ENCODE measurements around the gene RAB33B. TPM values are rescaled to one million over a fixed set of nuclear protein-coding genes. Genes with fewer than 3 reads are reported as not detected.

Gene RAB33B
- polyA plus RNA-seq, 3 donors, result 5.8 to 8.1 (median 6.0) TPM

- Mint-ChIP-seq H3K36me3 (peaks cover 14 to 15% of the 10 kb centered on the region in 2 donors), H3K4me3 (no peak overlapping the region), H3K27me3 (ENCODE audit: low read depth in 3 of 3) (peaks cover 0 to 1% (median 0%) of the 10 kb centered on the region in 3 donors), H3K9me3 (peaks cover 0 to 4% (median 0%) of the 10 kb centered on the region in 7 donors), H3K4me1 (peaks cover 29% of the 10 kb centered on the region), H3K27ac (no peak overlapping the region)
- intact Hi-C loops (cut with micrococcal nuclease), result no loop called here
- Histone ChIP-seq H3K4me3 (replicated peaks in 1 of 3; ENCODE audit: low read depth in 2 of 3, low read length in 3 of 3) (no peak overlapping the region), H3K9me3 (replicated peaks in 1 of 2; ENCODE audit: control insufficient read depth in 1 of 2, insufficient read depth in 1 of 2, low read length in 2 of 2) (no peaks in the 10 kb centered on the region), H3K9ac (ENCODE audit: insufficient read depth, low read length, poor library complexity, severe bottlenecking) (no peak overlapping the region), H3K79me2 (ENCODE audit: insufficient read depth, low read length) (no peaks in the 10 kb centered on the region), H3K36me3 (replicated peaks in 1 of 2; ENCODE audit: control insufficient read depth in 1 of 2, insufficient read depth in 2 of 2, low read length in 2 of 2) (peaks cover under 1 to 13% of the 10 kb centered on the region in 2 donors), H3K4me1 (ENCODE audit: control insufficient read depth in 1 of 2, insufficient read depth in 2 of 2, low read length in 2 of 2) (peaks cover 5% of the 10 kb centered on the region in 2 donors), H3K4me2 (replicated peaks; ENCODE audit: extremely low read depth, low read length, poor library complexity, severe bottlenecking) (no peak overlapping the region), H2AFZ (ENCODE audit: insufficient read depth, low read depth, low read length, poor library complexity, severe bottlenecking) (no peak overlapping the region), H3K27ac (ENCODE audit: low read depth in 1 of 2, low read length in 2 of 2) (no peak overlapping the region), H4K20me1 (ENCODE audit: insufficient read depth, low read length) (no peaks in the 10 kb centered on the region), H3K27me3 (ENCODE audit: control insufficient read depth in 2 of 2, insufficient read depth in 2 of 2, low read length in 2 of 2) (no peaks in the 10 kb centered on the region)
- WGBS (ENCODE audit: insufficient coverage), result 96% methylated on average over 3 of the region's 3 CpGs
- DNase-seq, result no peak
- TF ChIP-seq CTCF (IDR thresholded peaks at IDR 0.05), result no peak
Measured at GRCh38 chr4:139501117-139501516, 47.2 kb downstream of the RAB33B start.

GRCh38 chr4:139501527-139501926 is 47.6 kb downstream of the RAB33B start:
- peaks cover 0 to 1% (median 0%) of the 10 kb centered on the region in 3 donors for H3K27me3 Mint-ChIP-seq (ENCODE audit: low read depth in 3 of 3)
- peaks cover 5% of the 10 kb centered on the region in 2 donors for H3K4me1 ChIP-seq (ENCODE audit: control insufficient read depth in 1 of 2, insufficient read depth in 2 of 2, low read length in 2 of 2)
- H2AFZ ChIP-seq (ENCODE audit: insufficient read depth, low read depth, low read length, poor library complexity, severe bottlenecking), result no peak overlapping the region
- no peak for TF ChIP-seq CTCF (IDR thresholded peaks at IDR 0.05)
- H3K9me3 ChIP-seq (replicated peaks in 1 of 2; ENCODE audit: control insufficient read depth in 1 of 2, insufficient read depth in 1 of 2, low read length in 2 of 2), result no peaks in the 10 kb centered on the region
- intact Hi-C loops (cut with micrococcal nuclease), result no loop called here
- H3K9me3 Mint-ChIP-seq, result peaks cover 0 to 4% (median 0%) of the 10 kb centered on the region in 7 donors
- peaks cover 29% of the 10 kb centered on the region for H3K4me1 Mint-ChIP-seq
- H3K36me3 ChIP-seq (replicated peaks in 1 of 2; ENCODE audit: control insufficient read depth in 1 of 2, insufficient read depth in 2 of 2, low read length in 2 of 2), result peaks cover 2 to 17% of the 10 kb centered on the region in 2 donors
- H3K4me3 ChIP-seq (replicated peaks in 1 of 3; ENCODE audit: low read depth in 2 of 3, low read length in 3 of 3), result no peak overlapping the region
- no peak overlapping the region for H3K9ac ChIP-seq (ENCODE audit: insufficient read depth, low read length, poor library complexity, severe bottlenecking)
- DNase-seq, result no peak
- H3K27ac ChIP-seq (ENCODE audit: low read depth in 1 of 2, low read length in 2 of 2), result no peak overlapping the region
- peaks cover 16 to 17% of the 10 kb centered on the region in 2 donors for H3K36me3 Mint-ChIP-seq
- H3K27ac Mint-ChIP-seq, result peak overlapping the region in 2 of 7 donors; percentile 32 to 38
- H3K4me2 ChIP-seq (replicated peaks; ENCODE audit: extremely low read depth, low read length, poor library complexity, severe bottlenecking), result no peak overlapping the region
- WGBS (ENCODE audit: insufficient coverage), result 99% methylated on average over 6 of the region's 6 CpGs
- no peaks in the 10 kb centered on the region for H3K79me2 ChIP-seq (ENCODE audit: insufficient read depth, low read length)
- H4K20me1 ChIP-seq (ENCODE audit: insufficient read depth, low read length), result no peaks in the 10 kb centered on the region
- H3K4me3 Mint-ChIP-seq, result no peak overlapping the region
- H3K27me3 ChIP-seq (ENCODE audit: control insufficient read depth in 2 of 2, insufficient read depth in 2 of 2, low read length in 2 of 2), result no peaks in the 10 kb centered on the region

All from CD14-positive monocyte (primary cell).